Suprapubic skin (tissue), 4 donors: Measurements from ENCODE around the gene RRP7A.
"Not testable (repeated sequence)": the region's sequence is repeated elsewhere in the genome, so short reads cannot be mapped to it uniquely, and the experiment has no call there.

Experiments
- EP300 ChIP-seq: sonication (generic); formaldehyde crosslinking; IDR thresholded peaks from one replicate; pipeline ENCODE4 v1.6.1; 2017; ENCODE audit warnings: antibody characterized with exemption
- POLR2A ChIP-seq, 2 donors: fragments of 450-650 bp; IDR thresholded peaks; one replicate each; pipeline ENCODE4 v1.6.1; 2017; ENCODE audit warnings: antibody characterized with exemption in 2 of 2, mild to moderate bottlenecking in 2 of 2, moderate library complexity in 2 of 2
- POLR2AphosphoS5 ChIP-seq, 3 donors: sonication (generic); formaldehyde crosslinking; IDR thresholded peaks; one replicate each; pipeline ENCODE4 v1.6.1; 2017; ENCODE audit warnings: antibody characterized with exemption in 3 of 3
- TF ChIP-seq, protein P1 (sequence below), 2 donors: fragments of 200-600 bp in 1 of 2; fragments of 450-650 bp in 1 of 2; sonication (generic) in 1 of 2; IDR thresholded peaks; one replicate each; pipeline ENCODE4 v1.5.1; 2016 to 2019; ENCODE audit warnings: antibody characterized with exemption in 2 of 2, mild to moderate bottlenecking in 1 of 2, moderate library complexity in 1 of 2

GRCh38 chr22:42512273-42512990 is 7.2 kb downstream of the RRP7A start:
- TF ChIP-seq, protein P1, sequence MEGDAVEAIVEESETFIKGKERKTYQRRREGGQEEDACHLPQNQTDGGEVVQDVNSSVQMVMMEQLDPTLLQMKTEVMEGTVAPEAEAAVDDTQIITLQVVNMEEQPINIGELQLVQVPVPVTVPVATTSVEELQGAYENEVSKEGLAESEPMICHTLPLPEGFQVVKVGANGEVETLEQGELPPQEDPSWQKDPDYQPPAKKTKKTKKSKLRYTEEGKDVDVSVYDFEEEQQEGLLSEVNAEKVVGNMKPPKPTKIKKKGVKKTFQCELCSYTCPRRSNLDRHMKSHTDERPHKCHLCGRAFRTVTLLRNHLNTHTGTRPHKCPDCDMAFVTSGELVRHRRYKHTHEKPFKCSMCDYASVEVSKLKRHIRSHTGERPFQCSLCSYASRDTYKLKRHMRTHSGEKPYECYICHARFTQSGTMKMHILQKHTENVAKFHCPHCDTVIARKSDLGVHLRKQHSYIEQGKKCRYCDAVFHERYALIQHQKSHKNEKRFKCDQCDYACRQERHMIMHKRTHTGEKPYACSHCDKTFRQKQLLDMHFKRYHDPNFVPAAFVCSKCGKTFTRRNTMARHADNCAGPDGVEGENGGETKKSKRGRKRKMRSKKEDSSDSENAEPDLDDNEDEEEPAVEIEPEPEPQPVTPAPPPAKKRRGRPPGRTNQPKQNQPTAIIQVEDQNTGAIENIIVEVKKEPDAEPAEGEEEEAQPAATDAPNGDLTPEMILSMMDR (IDR thresholded peaks at IDR 0.05) = not testable (repeated sequence)
- not testable (repeated sequence) for TF ChIP-seq POLR2A (IDR thresholded peaks at IDR 0.05); POLR2AphosphoS5 (IDR thresholded peaks at IDR 0.05); EP300
